Caco-2 (cell line): ENCODE measurements around the gene FMO4. TPM values are rescaled to one million over a fixed set of nuclear protein-coding genes. Genes with fewer than 3 reads are reported as not detected.

Experiments used
- Bru-seq: library from RNA; stranded (reverse); fragments of 400-500 nt; gene quantifications from one replicate; lab custom pipeline; 2021; lab: Mats Ljungman, UMichigan
- BruChase-seq, 2 experiments: library from RNA; stranded (reverse); fragments of 400-500 nt; gene quantifications; one replicate each; lab custom pipeline; 2021; lab: Mats Ljungman, UMichigan
- BruUV-seq: library from RNA; stranded (reverse); fragments of 400-500 nt; replicated peaks from 2 replicates; lab custom pipeline; 2021; lab: Mats Ljungman, UMichigan
- CTCF ChIA-PET: fragments of 300-600 bp; sonication (Branson Sonifier 250); formaldehyde crosslinking; loops from one replicate; lab custom pipeline; 2022; ENCODE audit warnings: antibody characterized with exemption; lab: Charles Lee
- POLR2A ChIA-PET: fragments of 300-600 bp; sonication (Branson Sonifier 250); formaldehyde crosslinking; loops from one replicate; lab custom pipeline; 2022; ENCODE audit warnings: antibody characterized with exemption; lab: Charles Lee
- DNase-seq, 2 experiments: peaks; one replicate each; pipeline versions ENCODE4 v3.0.0 to v3.0.0-alpha.2; 2020 to 2022
- H3K27me3 ChIP-seq: replicated peaks from 2 replicates; pipeline ENCODE4 v1.6.0; 2011; ENCODE audit warnings: low read length; ENCODE audit not compliant: control insufficient read depth, insufficient read depth
- H3K36me3 ChIP-seq: 2 replicates; pipeline ENCODE4 v1.5.1; 2011; ENCODE audit warnings: low read length; ENCODE audit not compliant: control insufficient read depth, insufficient read depth
- H3K4me1 ChIP-seq: fragments of 250-450 bp; sonication (Bioruptor Pico); 2 replicates; pipeline ENCODE4 v1.5.1; 2020; ENCODE audit warnings: mild to moderate bottlenecking
- H3K4me3 ChIP-seq: 2 replicates; pipeline ENCODE4 v1.5.1; 2011; ENCODE audit warnings: low read depth, mild to moderate bottlenecking, control low read depth, low read length
- H3K9me3 ChIP-seq: fragments of 250-450 bp; sonication (Bioruptor Pico); 2 replicates; pipeline ENCODE4 v1.5.1; 2020; ENCODE audit warnings: mild to moderate bottlenecking, moderate library complexity
- H3K27ac Mint-ChIP-seq: one replicate; pipeline ENCODE4 v1.8.0; 2022; ENCODE audit warnings: mixed read lengths; ENCODE audit not compliant: unreplicated experiment
- H3K27me3 Mint-ChIP-seq: one replicate; pipeline ENCODE4 v1.8.0; 2022; ENCODE audit warnings: mixed read lengths; ENCODE audit not compliant: insufficient read depth, unreplicated experiment
- H3K36me3 Mint-ChIP-seq: one replicate; pipeline ENCODE4 v1.8.0; 2022; ENCODE audit warnings: mild to moderate bottlenecking, mixed read lengths; ENCODE audit not compliant: insufficient read depth, unreplicated experiment
- H3K4me1 Mint-ChIP-seq: one replicate; pipeline ENCODE4 v1.8.0; 2022; ENCODE audit warnings: low read depth, mixed read lengths; ENCODE audit not compliant: unreplicated experiment
- H3K4me3 Mint-ChIP-seq: one replicate; pipeline ENCODE4 v1.8.0; 2022; ENCODE audit warnings: mild to moderate bottlenecking, moderate library complexity, mixed read lengths; ENCODE audit not compliant: unreplicated experiment
- H3K9me3 Mint-ChIP-seq: one replicate; pipeline ENCODE4 v1.8.0; 2022; ENCODE audit warnings: mixed read lengths; ENCODE audit not compliant: unreplicated experiment
- CTCF ChIP-seq, 2 experiments: fragments of 200-600 bp in 1 of 2; IDR thresholded peaks; 1 replicate in 1 of 2; 2 replicates in 1 of 2; pipeline versions ENCODE4 v1.5.1 to v1.8.0; 2011 to 2022; ENCODE audit warnings: antibody characterized with exemption in 1 of 2, control low read depth in 1 of 2, inconsistent platforms in 1 of 2, low read depth in 1 of 2, low read length in 1 of 2, mild to moderate bottlenecking in 1 of 2, moderate library complexity in 1 of 2; ENCODE audit not compliant: insufficient read depth in 1 of 2, severe bottlenecking in 1 of 2, unreplicated experiment in 1 of 2
- intact Hi-C: fragments of 100-400 bp; cut with micrococcal nuclease; formaldehyde crosslinking; loops from one replicate; pipeline ENCODE4 v1.10.0; 2022; ENCODE audit not compliant: unreplicated experiment
- long read RNA-seq: library from polyadenylated mRNA; stranded (forward); transcript quantifications from one replicate; pipeline ENCODE4 v2.0.0, GENCODE V29; 2022
- total RNA-seq: library from RNA; stranded (reverse); gene quantifications from 2 replicates; pipeline ENCODE4 v1.2.3, GENCODE V29; 2022

The FMO4 gene
- total RNA-seq, result 2.3 and 3.8 TPM in 2 replicates
- percentile 53 among the genes with signal in this experiment for Bru-seq, nascent RNA
- BruChase-seq, experiment 1, labeled RNA remaining after a 2-hour chase, result percentile 52 among the genes with signal in this experiment
- percentile 46 among the genes with signal in this experiment for BruChase-seq, experiment 2, labeled RNA remaining after a 6-hour chase
- long read RNA-seq, partial matches to known transcripts, result 0 of 5 reads
- long read RNA-seq, other reads (novel, unspliced or antisense), result 3 of 5 reads

GRCh38 chr1:171313835-171314320 lies at the start of gene FMO4:
FMO4 (plus strand) TSS chr1:171314183; CDS start chr1:171319826, 5,643 bp downstream.
- H3K27ac Mint-ChIP-seq, result peak within 1 kb of the TSS; percentile 74
- no peaks in the 10 kb centered on the region for H3K36me3 Mint-ChIP-seq
- no peaks in the 10 kb centered on the region; the same call in 1 of the 2 replicates for H3K9me3 ChIP-seq
- H3K4me3 Mint-ChIP-seq, result peak within 1 kb of the TSS; percentile 67
- no TSS peak for BruUV-seq
- H3K4me1 Mint-ChIP-seq, result no peaks in the 10 kb centered on the region
- POLR2A ChIA-PET, result interaction anchor here (0.6 kb wide), 1 partner anchor 1828 kb away, joined by 5 read pairs; the partner anchor contains the start of gene SLC19A2
- intact Hi-C loops, result loop anchor here (1.0 to 10.0 kb wide), 6 partner anchors 63 to 347 kb away; no protein-coding TSS in a partner anchor
- no peaks in the 10 kb centered on the region for H3K36me3 ChIP-seq
- CTCF ChIA-PET, result interaction anchor here (0.6 to 2.2 kb wide), 24 partner anchors 13 to 1160 kb away, joined by 3 to 70 read pairs (median 5); partner anchors contain the start of gene PRRC2C
- peaks cover 9% of the 10 kb centered on the region for H3K4me1 ChIP-seq
- H3K27me3 ChIP-seq, result no peaks in the 10 kb centered on the region
- no peaks in the 10 kb centered on the region for H3K27me3 Mint-ChIP-seq
- no peaks in the 10 kb centered on the region for H3K9me3 Mint-ChIP-seq
- TF ChIP-seq CTCF (IDR thresholded peaks at IDR 0.05; ENCODE audit: insufficient read depth in 1 of 2, low read depth in 1 of 2, low read length in 1 of 2, severe bottlenecking in 1 of 2, unreplicated experiment in 1 of 2), result peak; percentile 79 to 80
- DNase-seq, result peak; percentile 91 to 95
- peak within 1 kb of the TSS; percentile 21 for H3K4me3 ChIP-seq

DNA sequence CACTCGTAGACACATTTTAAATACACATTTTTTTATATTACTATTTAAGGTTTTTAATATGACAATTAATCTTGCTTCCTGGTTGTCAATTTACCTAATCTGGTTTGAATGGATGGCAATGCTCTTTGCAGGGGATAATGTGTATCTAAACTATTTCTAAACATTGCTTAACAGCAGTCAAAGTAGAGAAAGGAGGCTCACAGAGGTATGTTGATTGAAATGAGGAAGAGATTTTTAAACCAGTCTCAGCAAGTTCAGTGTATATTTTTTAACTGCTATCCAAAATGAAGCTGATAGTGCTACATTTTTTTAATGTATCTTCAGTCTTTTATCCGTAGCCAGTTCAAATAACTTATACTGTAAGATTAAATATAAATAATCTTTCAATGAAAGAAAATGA lies 48.3 kb upstream of the FMO4 start:
- intact Hi-C loops, result no loop called here
- no peaks in the 10 kb centered on the region for H3K27me3 ChIP-seq
- H3K4me3 Mint-ChIP-seq, result no peak overlapping the region
- H3K9me3 Mint-ChIP-seq, result no peaks in the 10 kb centered on the region
- H3K36me3 ChIP-seq, result no peaks in the 10 kb centered on the region
- TF ChIP-seq CTCF (IDR thresholded peaks at IDR 0.05; ENCODE audit: insufficient read depth in 1 of 2, low read depth in 1 of 2, low read length in 1 of 2, severe bottlenecking in 1 of 2, unreplicated experiment in 1 of 2), result no peak
- H3K27ac Mint-ChIP-seq, result no peak overlapping the region
- no TSS peak for BruUV-seq
- no peaks in the 10 kb centered on the region for H3K27me3 Mint-ChIP-seq
- H3K36me3 Mint-ChIP-seq, result no peaks in the 10 kb centered on the region
- no peak overlapping the region for H3K4me3 ChIP-seq
- no peak for DNase-seq
- no peaks in the 10 kb centered on the region for H3K4me1 Mint-ChIP-seq
- CTCF ChIA-PET, result no interaction called here
- H3K4me1 ChIP-seq, result no peaks in the 10 kb centered on the region
- H3K9me3 ChIP-seq, result no peaks in the 10 kb centered on the region
- POLR2A ChIA-PET, result no interaction called here

DNA sequence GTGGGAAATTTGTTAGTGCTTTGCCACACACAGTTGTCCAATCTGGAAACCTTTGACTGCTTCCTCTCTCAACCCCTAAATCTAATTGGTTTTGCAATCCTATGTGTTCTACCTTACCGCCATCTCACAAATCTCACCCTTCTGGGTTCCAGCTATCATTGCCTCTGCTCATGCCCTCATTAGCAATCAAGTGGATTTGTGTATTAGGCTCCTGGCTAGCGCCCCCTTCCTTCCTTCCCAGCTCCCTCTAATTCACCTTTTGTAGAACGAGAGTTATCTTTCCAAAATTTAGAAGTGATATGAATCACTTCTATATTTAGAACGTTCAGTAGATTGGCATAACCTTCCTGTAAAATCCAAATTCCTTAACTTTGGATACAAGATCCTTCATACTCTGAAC lies 47.1 kb upstream of the FMO4 start:
- no TSS peak for BruUV-seq
- H3K4me3 ChIP-seq, result no peak overlapping the region
- H3K36me3 ChIP-seq, result no peaks in the 10 kb centered on the region
- CTCF ChIA-PET, result no interaction called here
- DNase-seq, result no peak
- no peaks in the 10 kb centered on the region for H3K9me3 ChIP-seq
- no peaks in the 10 kb centered on the region for H3K4me1 Mint-ChIP-seq
- no peaks in the 10 kb centered on the region for H3K27me3 ChIP-seq
- no peak overlapping the region for H3K27ac Mint-ChIP-seq
- no peak for TF ChIP-seq CTCF (IDR thresholded peaks at IDR 0.05; ENCODE audit: insufficient read depth in 1 of 2, low read depth in 1 of 2, low read length in 1 of 2, severe bottlenecking in 1 of 2, unreplicated experiment in 1 of 2)
- no peak overlapping the region for H3K4me3 Mint-ChIP-seq
- H3K36me3 Mint-ChIP-seq, result no peaks in the 10 kb centered on the region
- no peaks in the 10 kb centered on the region for H3K4me1 ChIP-seq
- intact Hi-C loops, result no loop called here
- H3K27me3 Mint-ChIP-seq, result no peaks in the 10 kb centered on the region
- POLR2A ChIA-PET, result no interaction called here
- H3K9me3 Mint-ChIP-seq, result no peaks in the 10 kb centered on the region
